D341Med (cell line): Measurements from ENCODE around the gene FOXN1.
"Not testable (repeated sequence)": the region's sequence is repeated elsewhere in the genome, so short reads cannot be mapped to it uniquely, and the experiment has no call there.

Source experiments
- DNase-seq: peaks from one replicate; pipeline ENCODE4 v3.0.0; 2012; ENCODE audit warnings: low spot score

The FOXN1 gene, protein sequence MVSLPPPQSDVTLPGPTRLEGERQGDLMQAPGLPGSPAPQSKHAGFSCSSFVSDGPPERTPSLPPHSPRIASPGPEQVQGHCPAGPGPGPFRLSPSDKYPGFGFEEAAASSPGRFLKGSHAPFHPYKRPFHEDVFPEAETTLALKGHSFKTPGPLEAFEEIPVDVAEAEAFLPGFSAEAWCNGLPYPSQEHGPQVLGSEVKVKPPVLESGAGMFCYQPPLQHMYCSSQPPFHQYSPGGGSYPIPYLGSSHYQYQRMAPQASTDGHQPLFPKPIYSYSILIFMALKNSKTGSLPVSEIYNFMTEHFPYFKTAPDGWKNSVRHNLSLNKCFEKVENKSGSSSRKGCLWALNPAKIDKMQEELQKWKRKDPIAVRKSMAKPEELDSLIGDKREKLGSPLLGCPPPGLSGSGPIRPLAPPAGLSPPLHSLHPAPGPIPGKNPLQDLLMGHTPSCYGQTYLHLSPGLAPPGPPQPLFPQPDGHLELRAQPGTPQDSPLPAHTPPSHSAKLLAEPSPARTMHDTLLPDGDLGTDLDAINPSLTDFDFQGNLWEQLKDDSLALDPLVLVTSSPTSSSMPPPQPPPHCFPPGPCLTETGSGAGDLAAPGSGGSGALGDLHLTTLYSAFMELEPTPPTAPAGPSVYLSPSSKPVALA

DNA sequence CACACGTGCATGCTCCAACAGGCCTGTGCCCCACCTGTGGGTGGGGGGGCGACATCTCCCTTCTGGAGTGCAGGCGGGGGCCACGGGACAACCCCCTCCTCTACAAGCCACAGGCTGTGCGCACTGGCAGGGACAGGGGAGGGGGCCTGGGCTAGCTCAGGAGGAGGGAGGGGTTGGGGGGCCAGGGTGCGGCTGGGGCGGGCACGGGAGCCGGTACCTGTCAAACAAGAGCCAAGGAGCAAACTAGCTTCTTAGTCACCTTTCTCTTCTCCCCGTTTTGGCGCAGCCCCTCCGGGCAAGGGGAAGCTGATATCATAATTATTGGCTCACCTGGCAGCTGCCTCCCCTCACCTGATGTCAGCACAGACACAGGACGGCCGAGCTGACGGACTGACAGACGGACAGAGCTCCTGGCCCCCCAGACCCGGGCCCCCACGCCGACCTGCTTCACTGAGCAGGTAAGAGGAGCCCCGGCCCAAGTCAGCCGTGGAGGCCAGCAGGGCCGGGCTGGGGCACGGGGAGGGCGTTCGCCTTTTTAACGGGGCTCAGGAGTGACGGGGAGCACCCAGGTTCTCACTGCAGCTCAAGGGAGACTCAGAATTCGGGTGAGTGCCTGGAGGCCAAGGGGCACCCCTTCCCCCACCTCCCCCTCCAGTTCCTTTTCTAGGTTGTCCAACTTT, at the start of gene FOXN1:
FOXN1 (plus strand) TSS at position 363 of the 680 bp plus-strand sequence. CDS start 17,622 bp downstream, outside the sequence.
- DNase-seq, result no peak

- DNase-seq, result no peak
Measured at GRCh38 chr17:28457890-28458289, 48.3 kb upstream of the FOXN1 start.

DNA sequence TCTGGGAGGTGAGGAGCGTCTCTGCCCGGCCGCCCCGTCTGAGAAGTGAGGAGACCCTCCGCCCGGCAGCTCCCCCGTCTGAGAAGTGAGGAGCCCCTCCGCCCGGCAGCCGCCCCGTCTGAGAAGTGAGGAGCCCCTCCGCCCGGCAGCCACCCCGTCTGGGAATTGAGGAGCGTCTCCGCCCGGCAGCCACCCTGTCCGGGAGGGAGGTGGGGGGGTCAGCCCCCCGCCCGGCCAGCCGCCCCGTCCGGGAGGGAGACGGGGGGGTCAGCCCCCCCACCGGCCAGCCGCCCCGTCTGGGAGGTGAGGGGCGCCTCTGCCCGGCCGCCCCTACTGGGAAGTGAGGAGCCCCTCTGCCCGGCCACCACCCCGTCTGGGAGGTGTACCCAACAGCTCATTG, 47.3 kb upstream of the FOXN1 start:
- not testable (repeated sequence) for DNase-seq

DNA sequence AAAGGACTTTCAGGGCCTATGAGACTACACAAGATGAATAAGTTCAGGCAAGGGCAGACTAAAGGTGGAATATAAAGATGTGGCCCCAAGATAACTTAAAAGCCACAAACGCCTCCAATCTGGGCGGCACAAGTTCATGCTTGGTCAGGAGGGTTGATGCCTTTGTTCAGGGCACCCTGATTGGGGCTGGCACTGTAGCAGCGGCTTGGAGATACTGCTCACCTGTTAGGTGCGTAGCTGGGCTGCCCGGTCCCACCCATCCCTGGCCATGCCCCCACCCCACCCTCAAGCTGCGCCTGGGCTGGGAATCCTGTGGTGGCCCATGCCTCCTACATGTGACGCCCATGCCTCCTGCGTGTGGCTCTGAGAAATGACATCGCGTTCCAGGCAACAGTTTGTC, 45.2 kb upstream of the FOXN1 start:
- no peak for DNase-seq

- no peak for DNase-seq
Measured at GRCh38 chr17:28466001-28466400, 40.1 kb upstream of the FOXN1 start.

GRCh38 chr17:28466521-28467048, 39.6 kb upstream of the FOXN1 start:
- no peak for DNase-seq

GRCh38 chr17:28467456-28468025, 38.6 kb upstream of the FOXN1 start:
- DNase-seq, result no peak

DNA sequence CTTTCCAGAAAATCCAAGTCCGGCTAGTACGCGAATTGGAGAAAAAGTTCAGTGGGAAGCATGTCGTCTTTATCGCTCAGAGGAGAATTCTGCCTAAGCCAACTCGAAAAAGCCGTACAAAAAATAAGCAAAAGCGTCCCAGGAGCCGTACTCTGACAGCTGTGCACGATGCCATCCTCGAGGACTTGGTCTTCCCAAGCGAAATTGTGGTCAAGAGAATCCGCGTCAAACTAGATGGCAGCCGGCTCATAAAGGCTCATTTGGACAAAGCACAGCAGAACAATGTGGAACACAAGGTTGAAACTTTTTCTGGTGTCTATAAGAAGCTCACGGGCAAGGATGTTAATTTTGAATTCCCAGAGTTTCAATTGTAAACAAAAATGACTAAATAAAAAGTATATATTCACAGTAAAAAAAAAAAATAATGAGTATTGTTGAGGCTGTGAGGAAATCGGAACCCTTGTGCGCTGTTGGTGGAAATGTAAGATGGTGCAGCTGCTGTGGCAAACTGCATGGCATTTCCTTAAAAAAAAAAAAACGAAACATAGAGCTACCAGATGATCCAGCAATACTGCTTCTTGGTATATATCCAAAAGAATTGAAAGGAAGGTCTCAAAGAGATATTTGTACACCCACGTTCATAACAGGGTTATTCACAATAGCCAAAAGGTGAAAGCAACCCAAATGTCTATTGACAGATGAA, 38.0 kb upstream of the FOXN1 start:
- DNase-seq, result not testable (repeated sequence)

DNA sequence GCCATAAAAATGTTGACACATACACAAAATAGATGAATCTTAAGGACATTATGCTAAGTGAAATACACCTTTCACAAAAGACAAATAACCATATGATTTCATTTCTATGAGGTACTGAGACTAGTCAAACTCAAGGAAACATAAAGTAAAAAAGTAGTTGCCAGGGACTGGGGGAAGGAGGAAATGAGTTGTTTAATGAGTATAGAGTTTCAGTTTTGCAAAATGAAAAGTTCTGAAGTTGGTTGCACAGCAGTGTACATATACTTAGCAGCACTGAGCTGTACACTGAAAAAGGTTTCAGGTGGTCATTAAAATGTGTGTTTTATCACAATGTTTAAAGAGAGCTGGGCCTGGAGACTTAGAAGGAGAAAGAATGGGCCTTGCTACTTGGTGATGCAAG, 37.4 kb upstream of the FOXN1 start:
- no peak for DNase-seq

DNA sequence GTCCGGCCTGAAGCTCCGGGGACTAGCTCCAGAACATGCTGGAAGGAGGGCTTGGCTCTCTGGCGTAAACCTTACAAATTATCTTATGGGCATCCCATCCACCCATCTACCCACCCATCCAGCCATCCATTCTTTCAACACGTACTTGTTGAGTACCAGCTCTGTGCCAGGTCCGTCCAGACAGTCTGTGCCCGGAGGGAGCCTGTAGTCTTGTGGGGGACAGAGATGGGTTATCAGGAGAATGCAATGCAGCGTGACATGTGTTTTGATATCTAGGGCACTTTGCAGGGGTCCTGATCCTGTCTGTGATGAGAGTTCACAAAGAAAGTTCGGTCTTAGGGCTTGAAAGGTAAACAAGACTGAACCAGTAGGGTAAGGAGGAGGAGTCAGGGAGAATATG, 36.8 kb upstream of the FOXN1 start:
- no peak for DNase-seq

GRCh38 chr17:28470266-28470913, 35.8 kb upstream of the FOXN1 start:
- no peak for DNase-seq

DNA sequence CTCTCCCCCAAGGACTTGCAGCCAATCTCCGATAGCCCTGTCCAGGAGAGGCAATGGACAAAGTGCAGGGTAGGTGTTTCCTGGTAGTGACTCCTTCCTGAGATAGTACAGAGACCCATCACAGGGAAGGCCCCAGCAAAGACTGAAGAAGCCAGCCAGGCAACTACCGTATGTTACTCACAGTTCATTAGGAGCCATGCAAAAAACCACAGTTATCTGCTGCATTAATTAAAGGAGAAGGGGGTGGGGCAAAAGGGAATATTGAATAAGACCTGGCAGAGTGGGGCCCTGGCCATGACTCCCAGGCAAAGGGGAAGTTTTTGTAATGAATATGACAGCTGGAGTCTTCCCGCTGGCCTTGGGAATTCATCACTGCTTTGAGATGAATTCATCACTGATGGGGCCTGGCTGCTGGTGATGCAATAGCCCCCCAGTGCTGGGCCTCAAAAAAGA, 35.2 kb upstream of the FOXN1 start:
- no peak for DNase-seq

DNA sequence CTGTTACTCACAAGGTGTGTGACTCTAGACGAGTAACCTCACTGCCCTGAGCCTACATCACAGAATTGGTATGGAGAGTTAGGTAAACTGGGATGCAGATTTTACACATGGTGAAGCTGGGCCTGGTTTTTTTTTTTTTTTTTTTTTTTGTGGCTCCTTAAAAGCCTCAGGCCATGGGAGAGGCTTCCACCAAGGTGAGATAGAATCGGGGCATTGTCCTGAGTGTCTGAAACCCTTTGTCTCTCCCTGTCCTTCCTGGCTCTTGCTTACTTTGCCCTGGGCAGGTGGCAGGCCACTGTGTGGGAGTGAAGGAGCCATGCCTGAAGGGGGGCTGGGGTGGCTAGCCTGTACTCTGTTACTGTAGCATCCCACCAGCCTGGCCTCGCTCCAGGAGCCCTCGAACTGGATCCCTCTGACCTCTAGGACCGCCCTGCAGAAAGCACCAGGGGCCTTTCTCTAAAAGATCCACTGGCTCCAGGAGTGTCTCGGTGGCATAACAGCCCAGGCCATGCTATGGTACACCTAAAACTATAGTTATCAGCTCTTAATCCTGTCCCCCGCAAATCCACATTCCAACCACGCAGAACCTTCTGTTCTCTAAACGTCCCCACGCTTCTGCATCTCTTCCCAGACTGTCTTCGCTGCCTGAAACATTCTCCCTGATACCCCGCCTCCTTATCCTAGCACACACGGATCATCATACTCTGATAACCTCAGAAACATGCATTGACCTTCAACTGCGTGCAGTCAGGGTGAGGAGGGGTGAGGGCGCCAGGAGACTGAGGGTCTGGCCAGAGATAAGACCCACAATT, 34.4 kb upstream of the FOXN1 start:
- no peak for DNase-seq

- DNase-seq, result no peak
Measured at GRCh38 chr17:28472871-28473497, 33.2 kb upstream of the FOXN1 start.

DNA sequence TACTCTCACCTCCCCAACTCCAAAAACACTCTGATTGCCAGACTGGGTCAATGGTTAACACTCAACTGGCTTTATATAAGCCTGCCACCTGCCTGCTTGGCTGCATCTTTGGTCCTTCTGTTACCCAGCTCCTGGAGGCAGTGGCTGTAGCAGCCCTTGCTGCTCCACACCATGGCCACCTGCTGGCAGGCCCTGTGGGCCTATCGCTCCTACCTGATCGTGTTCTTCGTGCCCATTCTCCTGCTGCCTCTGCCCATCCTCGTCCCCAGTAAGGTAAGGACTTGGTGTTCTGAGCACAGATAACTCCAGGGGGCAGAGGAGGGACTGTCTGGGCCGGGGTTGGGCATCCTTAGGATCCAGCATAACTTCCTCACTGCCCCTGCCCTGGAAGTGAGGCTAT, 32.6 kb upstream of the FOXN1 start, which contains the start of gene SLC13A2:
SLC13A2 (plus strand) TSS at position 103 of the 400 bp plus-strand sequence; CDS start at position 172, 69 bp downstream.
- no peak for DNase-seq

DNA sequence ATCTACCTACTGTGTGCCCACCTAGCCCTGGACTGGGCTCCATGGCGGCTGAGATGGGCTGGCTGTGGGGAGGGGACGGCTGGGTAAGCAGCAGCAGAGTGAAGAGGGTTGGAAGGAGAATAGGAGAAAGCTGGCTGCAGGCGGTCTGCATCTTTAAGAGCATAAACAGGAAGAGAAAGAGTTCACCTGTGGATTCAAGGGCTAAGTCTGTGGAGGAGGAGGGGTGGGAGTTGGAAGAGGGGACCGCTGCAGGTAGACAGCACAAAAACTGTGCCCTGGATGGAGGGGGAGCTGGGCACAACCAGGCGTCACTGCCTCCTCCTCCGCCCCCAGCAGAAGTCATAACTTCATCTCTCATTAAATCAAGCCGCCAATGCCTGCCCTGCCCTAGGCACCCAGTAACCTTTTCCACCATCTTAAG, 32.0 kb upstream of the FOXN1 start:
- DNase-seq, result no peak

DNA sequence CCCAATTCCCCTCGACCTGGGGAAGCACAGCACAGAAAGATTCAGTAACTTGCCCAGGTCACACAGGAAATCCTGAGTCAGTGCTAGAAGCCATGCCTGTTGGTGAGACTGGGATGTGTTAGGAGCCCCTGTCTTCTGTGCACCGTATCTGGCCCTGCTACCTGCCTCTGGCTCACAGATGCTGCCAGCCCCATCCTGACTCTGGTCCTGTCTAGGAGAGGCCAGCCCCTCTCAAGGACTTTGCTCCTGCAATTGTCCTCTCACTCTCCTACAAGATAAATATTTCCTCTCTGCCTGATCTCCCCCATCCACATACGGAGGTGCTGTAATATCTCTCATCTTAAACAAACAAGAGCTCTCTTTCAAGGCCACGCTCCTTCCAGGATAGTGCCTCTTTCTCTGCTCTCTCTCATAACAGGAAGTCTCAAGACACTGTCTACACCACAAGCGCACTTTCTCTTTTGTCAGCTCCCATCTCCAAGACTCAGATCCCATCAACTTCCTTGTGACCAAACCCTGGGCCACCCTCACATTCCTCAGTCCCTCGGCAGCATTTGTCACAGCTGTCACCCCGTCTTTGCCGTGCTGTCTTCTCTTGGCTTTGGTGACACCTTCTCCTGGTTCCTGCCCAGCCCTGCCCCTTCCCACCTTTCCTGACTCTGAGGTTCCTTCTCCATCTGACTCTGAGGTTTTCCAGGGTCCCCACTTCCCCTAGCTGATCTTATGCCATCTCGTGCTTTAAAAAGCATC, 30.8 kb upstream of the FOXN1 start:
- DNase-seq, result no peak

- no peak for DNase-seq
Measured at GRCh38 chr17:28476076-28476865, 29.9 kb upstream of the FOXN1 start.
